Spleen (tissue), 11 donors: Measurements from ENCODE around the gene RSAD1. TPM values are rescaled to one million over a fixed set of nuclear protein-coding genes. Genes with fewer than 3 reads are reported as not detected.

Experiments used
- DNase-seq: peaks from one replicate; pipeline ENCODE4 v3.0.0-alpha.2; 2020
- H3K27ac ChIP-seq, 8 donors: fragments of 200-600 bp; sonication (generic) in 7 of 8; 1 replicate in 4 of 8; 2 replicates in 4 of 8; pipeline versions ENCODE4 v1.5.0 to v1.8.0; 2016 to 2021; ENCODE audit warnings: inconsistent platforms in 4 of 8, mild to moderate bottlenecking in 4 of 8, moderate library complexity in 1 of 8
- H3K27me3 ChIP-seq, 7 donors: fragments of 200-600 bp; sonication (generic) in 6 of 7; replicated peaks in 1 of 7; 1 replicate in 4 of 7; 2 replicates in 3 of 7; pipeline versions ENCODE4 v1.5.0 to v1.8.0; 2016 to 2021; ENCODE audit warnings: inconsistent platforms in 3 of 7, mild to moderate bottlenecking in 1 of 7
- H3K36me3 ChIP-seq, 6 donors: fragments of 200-600 bp; sonication (generic) in 5 of 6; 1 replicate in 4 of 6; 2 replicates in 2 of 6; pipeline versions ENCODE4 v1.5.0 to v1.8.0; 2016 to 2021; ENCODE audit warnings: inconsistent platforms in 2 of 6
- H3K4me1 ChIP-seq, 6 donors: fragments of 200-600 bp; sonication (generic) in 5 of 6; 1 replicate in 3 of 6; 2 replicates in 3 of 6; pipeline versions ENCODE4 v1.5.0 to v1.8.0; 2016 to 2021; ENCODE audit warnings: inconsistent platforms in 3 of 6
- H3K4me3 ChIP-seq, 8 donors: fragments of 200-600 bp; sonication (generic) in 7 of 8; 1 replicate in 4 of 8; 2 replicates in 4 of 8; pipeline versions ENCODE4 v1.5.0 to v1.8.0; 2016 to 2021; ENCODE audit warnings: inconsistent platforms in 4 of 8, mild to moderate bottlenecking in 4 of 8, moderate library complexity in 2 of 8
- H3K9me3 ChIP-seq, 8 donors: fragments of 200-600 bp; sonication (generic) in 7 of 8; 1 replicate in 4 of 8; 2 replicates in 4 of 8; pipeline versions ENCODE4 v1.5.0 to v1.8.0; 2016 to 2021; ENCODE audit warnings: inconsistent platforms in 4 of 8
- POLR2A ChIP-seq, 3 donors: fragments of 450-650 bp; IDR thresholded peaks; one replicate each; pipeline ENCODE4 v1.5.1; 2017; ENCODE audit warnings: antibody characterized with exemption in 3 of 3, mild to moderate bottlenecking in 1 of 3
- POLR2AphosphoS5 ChIP-seq, 3 donors: sonication (generic); formaldehyde crosslinking; IDR thresholded peaks; one replicate each; pipeline ENCODE4 v1.5.1; 2017; ENCODE audit warnings: antibody characterized with exemption in 3 of 3
- WGBS, 5 donors: extraction: QIAGEN DNeasy Blood & Tissue Kit in 3 of 5; methylation state at CpG; one replicate each; pipeline versions ENCODE4 v1.1.5 to v1.1.7; 2013 to 2018; 5-methylcytosine and 5-hydroxymethylcytosine counted together
- intact Hi-C: fragments of 100-400 bp; cut with DNase I; formaldehyde crosslinking; loops from one replicate; pipeline ENCODE4 v1.15.0; 2023; ENCODE audit warnings: low total_unique reads
- polyA plus RNA-seq, 3 donors: library from polyadenylated mRNA; stranded (reverse); fragments of 200-250 nt; gene quantifications; one replicate each; pipeline ENCODE4 v1.2.1, GENCODE V29; 2013
- total RNA-seq, 7 donors: library from RNA; depleted of rRNA in 3 of 7; stranded (reverse); fragments of >200 nt in 3 of 7; fragmentation: NEBNext Ultra II Directional in 4 of 7; extraction: Animal tissue kit (Norgen Biotek cat#: 25700) in 4 of 7; gene quantifications; one replicate each; pipeline versions ENCODE4 v1.1.0 to v1.2.1, GENCODE V29; 2016 to 2021
- TF ChIP-seq, protein P1 (sequence below), 11 experiments: fragments of 200-600 bp in 7 of 11; fragments of 450-650 bp in 4 of 11; sonication (generic) in 4 of 11; IDR thresholded peaks in 8 of 11; conservative IDR thresholded peaks in 3 of 11; 1 replicate in 7 of 11; 2 replicates in 4 of 11; pipeline versions ENCODE4 v1.4.0 to v1.8.0; 2016 to 2021; ENCODE audit warnings: antibody characterized with exemption in 11 of 11, inconsistent platforms in 4 of 11, mild to moderate bottlenecking in 1 of 11
- donor health status: healthy with polysubstance abuse.
- donor health status: DM: no; HTN: no; CAD: no; lungs with moderate emphysema.
- donor health status: DM: no; HTN: no; CAD: no.
- donor health status: Bipolar disorder and iron deficiency.
- donor health status: healthy.
- donor health status: DM: no; HTN: no; CAD: no.
- donor health status: DM: yes; HTN: yes; CAD: no.

RSAD1 gene
- total and polyA plus RNA-seq, 10 donors: 24.1 to 56.2 (median 38.8) TPM

DNA sequence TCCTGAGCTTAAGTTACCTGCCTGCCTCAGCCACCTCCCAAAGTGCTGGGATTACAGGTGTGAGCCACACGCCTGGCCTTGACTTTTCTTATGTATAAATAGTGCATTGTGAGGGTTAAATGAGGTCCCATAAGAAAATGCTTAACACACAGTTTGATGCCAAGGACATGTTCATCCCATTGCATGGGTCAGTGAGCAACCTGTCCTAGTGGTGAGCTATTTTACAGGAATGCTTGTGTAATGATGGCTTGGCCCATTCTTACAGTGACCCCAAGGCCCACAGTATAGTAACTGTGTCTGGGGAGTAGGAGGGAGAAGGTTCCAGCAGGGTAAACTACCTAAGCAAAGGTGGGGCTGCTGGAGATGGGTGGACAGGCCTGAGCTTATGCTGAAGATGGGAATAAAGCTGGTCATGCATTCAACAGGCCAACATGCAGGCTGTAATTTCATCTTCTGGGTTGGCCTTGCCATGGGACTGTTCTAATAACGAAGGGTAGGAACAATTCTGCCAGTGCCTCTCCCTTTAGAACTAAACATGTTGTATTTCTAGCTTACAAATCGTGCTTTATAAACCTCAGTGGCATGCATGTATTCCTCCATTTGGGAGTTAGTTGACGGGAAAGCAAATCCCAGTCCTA lies 46.4 kb upstream of the RSAD1 start:
- WGBS, 5 donors: 82 to 95% (median 88%) methylated on average over 4 of the region's 4 CpGs
- no peak for DNase-seq
- Histone ChIP-seq H3K4me3 (no peak overlapping the region), H3K27ac (no peak overlapping the region), H3K27me3 (no peaks in the 10 kb centered on the region), H3K36me3 (peaks cover 0 to 33% (median 0%) of the 10 kb centered on the region in 6 donors), H3K4me1 (peaks cover 1 to 18% (median 9%) of the 10 kb centered on the region in 6 donors), H3K9me3 (no peaks in the 10 kb centered on the region)
- intact Hi-C loops: no loop called here
- TF ChIP-seq POLR2AphosphoS5 (IDR thresholded peaks at IDR 0.05) (no peak), POLR2A (IDR thresholded peaks at IDR 0.05) (no peak)
- TF ChIP-seq, protein P1, sequence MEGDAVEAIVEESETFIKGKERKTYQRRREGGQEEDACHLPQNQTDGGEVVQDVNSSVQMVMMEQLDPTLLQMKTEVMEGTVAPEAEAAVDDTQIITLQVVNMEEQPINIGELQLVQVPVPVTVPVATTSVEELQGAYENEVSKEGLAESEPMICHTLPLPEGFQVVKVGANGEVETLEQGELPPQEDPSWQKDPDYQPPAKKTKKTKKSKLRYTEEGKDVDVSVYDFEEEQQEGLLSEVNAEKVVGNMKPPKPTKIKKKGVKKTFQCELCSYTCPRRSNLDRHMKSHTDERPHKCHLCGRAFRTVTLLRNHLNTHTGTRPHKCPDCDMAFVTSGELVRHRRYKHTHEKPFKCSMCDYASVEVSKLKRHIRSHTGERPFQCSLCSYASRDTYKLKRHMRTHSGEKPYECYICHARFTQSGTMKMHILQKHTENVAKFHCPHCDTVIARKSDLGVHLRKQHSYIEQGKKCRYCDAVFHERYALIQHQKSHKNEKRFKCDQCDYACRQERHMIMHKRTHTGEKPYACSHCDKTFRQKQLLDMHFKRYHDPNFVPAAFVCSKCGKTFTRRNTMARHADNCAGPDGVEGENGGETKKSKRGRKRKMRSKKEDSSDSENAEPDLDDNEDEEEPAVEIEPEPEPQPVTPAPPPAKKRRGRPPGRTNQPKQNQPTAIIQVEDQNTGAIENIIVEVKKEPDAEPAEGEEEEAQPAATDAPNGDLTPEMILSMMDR (IDR thresholded peaks at IDR 0.05 in 8 of 11, conservative IDR thresholded peaks at IDR 0.05 in 3 of 11): no peak

DNA sequence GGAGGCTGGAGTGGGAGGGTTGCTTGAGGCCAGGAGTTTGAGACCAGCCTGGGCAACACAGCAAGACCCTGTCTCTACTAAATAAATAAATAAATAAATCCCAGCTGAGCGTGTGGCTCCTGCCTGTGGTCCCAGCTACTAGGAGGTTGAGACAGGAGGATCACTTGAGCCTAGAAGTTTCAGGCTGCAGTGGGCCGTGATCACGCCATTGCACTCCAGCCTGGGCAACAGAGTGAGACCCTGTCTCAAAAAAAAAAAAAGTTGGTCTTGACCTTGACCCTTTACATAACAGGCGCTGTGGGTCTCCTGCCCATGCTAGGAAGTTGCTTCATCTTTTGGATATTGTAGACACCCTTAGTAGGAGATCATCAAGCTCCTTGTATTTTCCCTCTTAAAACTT lies 41.3 kb upstream of the RSAD1 start:
- intact Hi-C loops: no loop called here
- no peak overlapping the region for H3K27ac ChIP-seq
- no peaks in the 10 kb centered on the region for H3K9me3 ChIP-seq
- no peaks in the 10 kb centered on the region for H3K27me3 ChIP-seq
- no peak for DNase-seq
- H3K4me3 ChIP-seq: no peak overlapping the region
- H3K4me1 ChIP-seq: no peaks in the 10 kb centered on the region
- WGBS, 5 donors: 91 to 98% (median 95%) methylated on average over 4 of the region's 4 CpGs
- peaks cover 0 to 32% (median 0%) of the 10 kb centered on the region in 6 donors for H3K36me3 ChIP-seq
- no peak for TF ChIP-seq POLR2AphosphoS5 (IDR thresholded peaks at IDR 0.05)

DNA sequence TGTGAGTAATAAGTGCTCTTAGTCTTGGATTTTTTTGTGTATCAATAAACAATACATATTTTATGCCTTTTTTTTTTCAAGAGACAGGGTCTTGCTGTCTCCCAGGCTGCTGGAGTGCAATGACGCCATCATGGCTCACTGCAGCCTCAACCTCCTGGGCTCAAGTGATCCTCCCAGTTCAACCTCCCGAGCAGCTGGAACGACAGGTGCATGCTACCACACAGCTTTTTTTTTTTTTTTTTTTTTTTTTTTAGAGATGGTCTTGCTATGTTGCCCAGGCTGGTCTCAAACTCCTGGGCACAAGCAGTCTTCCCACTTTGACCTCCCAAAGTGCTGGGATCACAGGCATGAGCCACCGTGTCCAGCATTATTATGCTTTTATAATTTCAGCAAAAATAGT lies 39.7 kb upstream of the RSAD1 start:
- TF ChIP-seq POLR2AphosphoS5 (IDR thresholded peaks at IDR 0.05) (no peak), POLR2A (IDR thresholded peaks at IDR 0.05) (no peak)
- TF ChIP-seq, protein P1 (IDR thresholded peaks at IDR 0.05 in 8 of 11, conservative IDR thresholded peaks at IDR 0.05 in 3 of 11): no peak
- H3K27me3 ChIP-seq: no peaks in the 10 kb centered on the region
- H3K27ac ChIP-seq: no peak overlapping the region
- H3K4me3 ChIP-seq: no peak overlapping the region
- peaks cover 0 to 8% (median 0%) of the 10 kb centered on the region in 6 donors for H3K4me1 ChIP-seq
- peaks cover 0 to 24% (median 0%) of the 10 kb centered on the region in 6 donors for H3K36me3 ChIP-seq
- no peaks in the 10 kb centered on the region for H3K9me3 ChIP-seq
- intact Hi-C loops: no loop called here
- no peak for DNase-seq
- WGBS, 5 donors: 93 to 96% (median 94%) methylated on average over 4 of the region's 4 CpGs

DNA sequence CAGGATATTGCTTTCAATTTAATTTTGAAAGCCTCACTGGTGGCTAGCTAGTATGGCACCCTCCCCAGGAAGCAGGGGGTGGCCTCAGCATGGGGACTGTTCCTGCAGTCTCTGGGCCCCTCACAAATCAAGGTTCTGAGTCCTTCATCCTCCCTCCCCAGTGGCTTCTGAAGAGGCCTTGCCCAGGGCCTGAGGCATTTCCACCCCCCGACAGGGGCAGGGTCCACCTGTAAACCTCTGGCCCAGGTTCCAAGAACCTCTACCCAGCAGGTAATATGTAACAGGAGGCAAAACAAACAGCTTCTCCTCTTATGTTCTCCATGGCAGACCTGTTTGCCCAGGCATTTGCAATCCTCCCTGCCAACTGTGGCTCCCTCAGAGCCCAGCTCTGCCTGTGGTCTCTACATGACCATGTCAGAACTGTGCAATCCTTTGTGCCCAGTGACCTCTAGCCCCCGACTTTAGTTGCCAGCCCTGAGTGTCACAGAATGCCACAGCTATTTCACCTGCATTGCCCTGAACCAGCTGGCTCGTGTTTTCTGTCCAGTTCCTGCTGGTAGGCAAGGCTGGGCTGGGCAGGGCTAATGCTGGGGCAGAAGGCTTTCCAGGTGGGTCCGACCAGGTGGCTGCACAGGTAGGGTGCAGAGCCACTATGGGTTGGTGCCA lies 38.4 kb upstream of the RSAD1 start:
- WGBS, 5 donors: 89 to 97% (median 91%) methylated on average over 4 of the region's 4 CpGs
- peaks cover 0 to 26% (median 0%) of the 10 kb centered on the region in 6 donors for H3K36me3 ChIP-seq
- H3K9me3 ChIP-seq: no peaks in the 10 kb centered on the region
- H3K4me1 ChIP-seq: peaks cover 0 to 8% (median 0%) of the 10 kb centered on the region in 6 donors
- TF ChIP-seq POLR2A (IDR thresholded peaks at IDR 0.05): no peak
- TF ChIP-seq POLR2AphosphoS5 (IDR thresholded peaks at IDR 0.05): no peak
- TF ChIP-seq, protein P1 (IDR thresholded peaks at IDR 0.05 in 8 of 11, conservative IDR thresholded peaks at IDR 0.05 in 3 of 11): no peak
- no peak overlapping the region for H3K27ac ChIP-seq
- intact Hi-C loops: no loop called here
- no peaks in the 10 kb centered on the region for H3K27me3 ChIP-seq
- no peak for DNase-seq
- no peak overlapping the region for H3K4me3 ChIP-seq
